PFSK-1 (cell line): ENCODE data around the gene AKIP1.

ENCODE experiments used
- FOXP2 ChIP-seq: optimal IDR thresholded peaks from 2 replicates; pipeline ENCODE3; 2011; ENCODE audit warnings: borderline replicate concordance, control low read depth, inconsistent platforms; ENCODE audit not compliant: insufficient read depth; ENCODE audit errors: extremely low read length, extremely low read depth
- POLR2AphosphoS5 ChIP-seq: IDR thresholded peaks from 2 replicates; pipeline ENCODE4 v1.6.1; 2012; ENCODE audit warnings: low read depth, mild to moderate bottlenecking, control low read depth, low read length, moderate library complexity
- REST ChIP-seq, 2 experiments: IDR thresholded peaks; 2 replicates each; pipeline versions ENCODE4 v1.6.1 to v1.8.0; 2011 to 2012; ENCODE audit warnings: low read depth in 2 of 2, low read length in 2 of 2, control low read depth in 1 of 2, inconsistent platforms in 1 of 2, mild to moderate bottlenecking in 1 of 2, moderate library complexity in 1 of 2; ENCODE audit not compliant: insufficient read depth in 1 of 2
- SIN3A ChIP-seq: IDR thresholded peaks from 2 replicates; pipeline ENCODE4 v1.6.1; 2012; ENCODE audit warnings: mild to moderate bottlenecking, low read length, moderate library complexity, borderline replicate concordance; ENCODE audit not compliant: insufficient read depth
- TAF1 ChIP-seq: IDR thresholded peaks from 2 replicates; pipeline ENCODE4 v1.6.1; 2012; ENCODE audit warnings: low read length, control low read depth, borderline replicate concordance; ENCODE audit not compliant: insufficient read depth

AKIP1 gene

DNA sequence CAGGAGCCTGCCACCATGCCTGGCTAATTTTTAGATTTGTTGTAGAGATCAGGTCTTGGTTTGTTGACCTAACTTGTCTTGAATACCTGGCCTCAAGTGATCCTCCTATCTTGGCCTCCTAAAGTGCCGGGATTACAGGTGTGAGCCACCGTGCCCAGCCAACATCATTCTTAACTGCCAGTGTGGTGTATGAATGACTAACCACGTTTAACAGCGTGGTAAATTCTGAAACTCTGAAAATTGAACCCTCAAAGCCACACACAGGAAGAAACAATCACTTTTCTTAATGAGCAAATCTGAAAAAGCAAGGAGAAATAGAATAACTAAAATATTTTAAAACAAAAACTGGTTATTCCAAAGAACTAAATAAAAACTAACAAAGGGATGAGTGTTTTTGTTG is 45.9 kb downstream of the AKIP1 start:
- TF ChIP-seq FOXP2 (no peak), SIN3A (no peak), TAF1 (no peak), POLR2AphosphoS5 (no peak), REST (IDR thresholded peaks at IDR 0.05; ENCODE audit: insufficient read depth in 1 of 2, low read depth in 2 of 2, low read length in 2 of 2) (no peak)

GRCh38 chr11:8959546-8960166 is 48.7 kb downstream of the AKIP1 start:
- TF ChIP-seq REST (IDR thresholded peaks at IDR 0.05; ENCODE audit: insufficient read depth in 1 of 2, low read depth in 2 of 2, low read length in 2 of 2) (no peak), TAF1 (no peak), SIN3A (no peak), POLR2AphosphoS5 (no peak)

- TF ChIP-seq SIN3A = no peak
- no peak for TF ChIP-seq REST (IDR thresholded peaks at IDR 0.05; ENCODE audit: insufficient read depth in 1 of 2, low read depth in 2 of 2, low read length in 2 of 2)
- TF ChIP-seq FOXP2 = no peak
- TF ChIP-seq TAF1 = no peak
- TF ChIP-seq POLR2AphosphoS5 = no peak
These were observed 50.4 kb downstream of the AKIP1 start for GRCh38 chr11:8961401-8961800.

GRCh38 chr11:8962841-8963240 is 51.9 kb downstream of the AKIP1 start:
- TF ChIP-seq TAF1 = no peak
- no peak for TF ChIP-seq FOXP2
- no peak for TF ChIP-seq SIN3A
- TF ChIP-seq REST (IDR thresholded peaks at IDR 0.05; ENCODE audit: insufficient read depth in 1 of 2, low read depth in 2 of 2, low read length in 2 of 2) = no peak
- no peak for TF ChIP-seq POLR2AphosphoS5
